CD4-positive, alpha-beta T cell (primary cell): Measurements from ENCODE around the gene TROAP. TPM values are rescaled to one million over a fixed set of nuclear protein-coding genes. Genes with fewer than 3 reads are reported as not detected.
"Not testable (repeated sequence)": the region's sequence is repeated elsewhere in the genome, so short reads cannot be mapped to it uniquely, and the experiment has no call there.

Experiments used
- ATAC-seq: fragments of 200-7000 bp; cut with Tn5 transposase; one replicate; pipeline ENCODE4 v1.10.0; 2022; ENCODE audit warnings: mild to moderate bottlenecking; ENCODE audit not compliant: poor library complexity
- CTCF ChIA-PET: fragments of 350-600 bp; sonication (Branson Sonifier 250); formaldehyde crosslinking; loops from one replicate; lab custom pipeline; 2021; ENCODE audit warnings: antibody characterized with exemption, inconsistent platforms; lab: Charles Lee
- POLR2A ChIA-PET: fragments of 350-600 bp; sonication (Branson Sonifier 250); formaldehyde crosslinking; loops from one replicate; lab custom pipeline; 2021; ENCODE audit warnings: antibody characterized with exemption, inconsistent platforms; lab: Charles Lee
- DNase-seq, 14 experiments: peaks; one replicate each; pipeline ENCODE4 v3.0.0-alpha.2; 2013 to 2020; ENCODE audit warnings: mixed read lengths in 2 of 14
- H3K27ac ChIP-seq, 2 donors: one replicate each; pipeline versions ENCODE4 v1.5.1 to v1.7.0; 2013; ENCODE audit warnings: low read length in 2 of 2, low read depth in 1 of 2, mild to moderate bottlenecking in 1 of 2
- H3K27me3 ChIP-seq, 2 experiments: 1 replicate in 1 of 2; 2 replicates in 1 of 2; pipeline versions ENCODE4 v1.6.1 to v1.7.0; 2013; ENCODE audit warnings: low read length in 2 of 2, control low read depth in 1 of 2, mild to moderate bottlenecking in 1 of 2, moderate library complexity in 1 of 2; ENCODE audit not compliant: insufficient read depth in 2 of 2, control insufficient read depth in 1 of 2
- H3K36me3 ChIP-seq: one replicate; pipeline ENCODE4 v1.6.1; 2013; ENCODE audit warnings: low read length, control low read depth; ENCODE audit not compliant: insufficient read depth
- H3K4me1 ChIP-seq: one replicate; pipeline ENCODE4 v1.6.1; 2013; ENCODE audit warnings: low read length, control low read depth; ENCODE audit not compliant: insufficient read depth
- H3K4me3 ChIP-seq: one replicate; pipeline ENCODE4 v1.5.1; 2013; ENCODE audit warnings: mild to moderate bottlenecking, low read length, moderate library complexity
- H3K9me3 ChIP-seq, 2 experiments: 1 replicate in 1 of 2; 2 replicates in 1 of 2; pipeline versions ENCODE4 v1.6.1 to v1.7.0; 2013; ENCODE audit warnings: low read length in 2 of 2, mild to moderate bottlenecking in 2 of 2, control low read depth in 1 of 2, moderate library complexity in 1 of 2; ENCODE audit not compliant: control insufficient read depth in 1 of 2, insufficient read depth in 1 of 2
- H3K27ac Mint-ChIP-seq: one replicate; pipeline ENCODE4 v1.8.0; 2020; ENCODE audit warnings: mixed read lengths
- H3K27me3 Mint-ChIP-seq: one replicate; pipeline ENCODE4 v1.8.0; 2021; ENCODE audit warnings: mixed read lengths
- H3K36me3 Mint-ChIP-seq: one replicate; pipeline ENCODE4 v1.8.0; 2021; ENCODE audit warnings: low read depth, mixed read lengths
- H3K4me1 Mint-ChIP-seq: one replicate; pipeline ENCODE4 v1.8.0; 2021; ENCODE audit warnings: low read depth, mixed read lengths
- H3K4me3 Mint-ChIP-seq: one replicate; pipeline ENCODE4 v1.8.0; 2020; ENCODE audit warnings: mild to moderate bottlenecking, mixed read lengths
- H3K9me3 Mint-ChIP-seq: one replicate; pipeline ENCODE4 v1.8.0; 2020; ENCODE audit warnings: mixed read lengths
- CTCF ChIP-seq: fragments of 200-600 bp; IDR thresholded peaks from one replicate; pipeline ENCODE4 v1.8.0; 2022; ENCODE audit warnings: antibody characterized with exemption, mild to moderate bottlenecking
- intact Hi-C, 2 experiments: fragments of 100-400 bp; cut with DNase I in 1 of 2; cut with micrococcal nuclease in 1 of 2; formaldehyde crosslinking; loops; one replicate each; pipeline versions ENCODE4 v1.15.1 to v1.9.0; 2023 to 2025; cut with DNase I, micrococcal nuclease
- total RNA-seq, 174 experiments: library from RNA in 2 of 174; stranded (reverse) in 2 of 174; gene quantifications; one replicate each; pipeline ENCODE4 v1.2.3 and lab custom pipeline; 2021 to 2026

The TROAP gene
- total RNA-seq, 2 experiments from 2014 or later, result 0.30 to 0.31 TPM

- intact Hi-C loops, result no loop called here
- Histone ChIP-seq H3K27me3 (no peaks in the 10 kb centered on the region), H3K4me1 (peaks cover 15% of the 10 kb centered on the region), H3K4me3 (no peak overlapping the region), H3K9me3 (no peaks in the 10 kb centered on the region), H3K27ac (no peak overlapping the region), H3K36me3 (no peaks in the 10 kb centered on the region)
- CTCF ChIA-PET, result interaction anchor here (1.3 to 7.0 kb wide), 4 partner anchors 13 to 143 kb away, joined by 3 to 33 read pairs (median 5); partner anchors contain the start of gene DNAJC22
- no peak for ATAC-seq
- peak overlapping the region; percentile 56 for H3K27ac Mint-ChIP-seq
- H3K4me1 Mint-ChIP-seq, result peaks cover 28% of the 10 kb centered on the region
- no peaks in the 10 kb centered on the region for H3K9me3 Mint-ChIP-seq
- H3K27me3 Mint-ChIP-seq, result no peaks in the 10 kb centered on the region
- no peak overlapping the region for H3K4me3 Mint-ChIP-seq
- DNase-seq, result no peak
- peaks cover 9% of the 10 kb centered on the region for H3K36me3 Mint-ChIP-seq
- POLR2A ChIA-PET, result no interaction called here
- no peak for TF ChIP-seq CTCF
Observed at GRCh38 chr12:49370539-49370938, 47.5 kb downstream of the TROAP start.

- Mint-ChIP-seq H3K27me3 (no peaks in the 10 kb centered on the region), H3K4me3 (no peak overlapping the region), H3K9me3 (no peaks in the 10 kb centered on the region), H3K27ac (no peak overlapping the region), H3K4me1 (peaks cover 2% of the 10 kb centered on the region), H3K36me3 (no peaks in the 10 kb centered on the region)
- H3K4me1 ChIP-seq, result no peaks in the 10 kb centered on the region
- H3K4me3 ChIP-seq, result no peak overlapping the region
- no peak for ATAC-seq
- H3K27me3 ChIP-seq, result no peaks in the 10 kb centered on the region
- H3K27ac ChIP-seq, result no peak overlapping the region
- TF ChIP-seq CTCF, result no peak
- ChIA-PET CTCF (interaction anchor here (1.0 kb wide), 1 partner anchor 29 kb away, joined by 3 read pairs; no protein-coding TSS in a partner anchor), POLR2A (interaction anchor here (2.0 kb wide), 1 partner anchor 8 kb away, joined by 12 read pairs; the partner anchor contains the start of gene SPATS2)
- DNase-seq, result no peak
- no peaks in the 10 kb centered on the region for H3K9me3 ChIP-seq
- intact Hi-C loops, result no loop called here
- H3K36me3 ChIP-seq, result no peaks in the 10 kb centered on the region
Observed at GRCh38 chr12:49375406-49375805, 52.4 kb downstream of the TROAP start.

- Histone ChIP-seq H3K27me3 (no peaks in the 10 kb centered on the region), H3K9me3 (no peaks in the 10 kb centered on the region), H3K4me3 (no peak overlapping the region), H3K27ac (no peak overlapping the region), H3K36me3 (no peaks in the 10 kb centered on the region), H3K4me1 (no peaks in the 10 kb centered on the region)
- DNase-seq (no peak), ATAC-seq (no peak)
- Mint-ChIP-seq H3K4me3 (no peak overlapping the region), H3K27me3 (no peaks in the 10 kb centered on the region), H3K4me1 (no peaks in the 10 kb centered on the region), H3K27ac (no peak overlapping the region), H3K36me3 (no peaks in the 10 kb centered on the region), H3K9me3 (no peaks in the 10 kb centered on the region)
- intact Hi-C loops, result no loop called here
- no peak for TF ChIP-seq CTCF
- POLR2A ChIA-PET, result interaction anchor here (0.8 kb wide), 1 partner anchor 11 kb away, joined by 3 read pairs; no protein-coding TSS in a partner anchor
- CTCF ChIA-PET, result interaction anchor here (0.9 to 1.2 kb wide), 2 partner anchors 19 to 35 kb away, joined by 3 to 4 read pairs; no protein-coding TSS in a partner anchor
Observed at GRCh38 chr12:49377386-49377785, 54.3 kb downstream of the TROAP start.

- ATAC-seq, result not testable (repeated sequence)
- ChIA-PET CTCF (interaction anchor here (0.9 kb wide), 1 partner anchor 23 kb away, joined by 3 read pairs; no protein-coding TSS in a partner anchor), POLR2A (interaction anchor here (0.6 to 1.3 kb wide), 2 partner anchors 14 to 16 kb away, joined by 3 read pairs; no protein-coding TSS in a partner anchor)
Observed at GRCh38 chr12:49380184-49380583, 57.1 kb downstream of the TROAP start.

More at GRCh38 chr12:49380184-49380583, 57.1 kb downstream of the TROAP start:
- H3K36me3 ChIP-seq, H3K27me3 ChIP-seq, DNase-seq, H3K4me1 Mint-ChIP-seq, H3K9me3 ChIP-seq, H3K27ac ChIP-seq, H3K27ac Mint-ChIP-seq, H3K27me3 Mint-ChIP-seq, H3K9me3 Mint-ChIP-seq, H3K4me1 ChIP-seq, H3K4me3 ChIP-seq, H3K36me3 Mint-ChIP-seq, intact Hi-C loops, H3K4me3 Mint-ChIP-seq: not testable (repeated sequence)
